Suppressor macrophage (primary cell): ENCODE results near the gene SLX4IP.
"Not testable (repeated sequence)": the region's sequence is repeated elsewhere in the genome, so short reads cannot be mapped to it uniquely, and the experiment has no call there.

Experiments used
- DNase-seq, 4 experiments: peaks; one replicate each; pipeline ENCODE4 v3.0.0-alpha.2; 2020 to 2022
- total RNA-seq, 17 experiments: gene quantifications; one replicate each; lab custom pipeline; 2026; ENCODE audit warnings: mixed read lengths in 6 of 17, inconsistent platforms in 3 of 17; lab: John Stamatoyannopoulos, UW

Gene SLX4IP
- total RNA-seq = 5.5 to 20.4 (median 15.3) reads per million in 17 experiments

DNA sequence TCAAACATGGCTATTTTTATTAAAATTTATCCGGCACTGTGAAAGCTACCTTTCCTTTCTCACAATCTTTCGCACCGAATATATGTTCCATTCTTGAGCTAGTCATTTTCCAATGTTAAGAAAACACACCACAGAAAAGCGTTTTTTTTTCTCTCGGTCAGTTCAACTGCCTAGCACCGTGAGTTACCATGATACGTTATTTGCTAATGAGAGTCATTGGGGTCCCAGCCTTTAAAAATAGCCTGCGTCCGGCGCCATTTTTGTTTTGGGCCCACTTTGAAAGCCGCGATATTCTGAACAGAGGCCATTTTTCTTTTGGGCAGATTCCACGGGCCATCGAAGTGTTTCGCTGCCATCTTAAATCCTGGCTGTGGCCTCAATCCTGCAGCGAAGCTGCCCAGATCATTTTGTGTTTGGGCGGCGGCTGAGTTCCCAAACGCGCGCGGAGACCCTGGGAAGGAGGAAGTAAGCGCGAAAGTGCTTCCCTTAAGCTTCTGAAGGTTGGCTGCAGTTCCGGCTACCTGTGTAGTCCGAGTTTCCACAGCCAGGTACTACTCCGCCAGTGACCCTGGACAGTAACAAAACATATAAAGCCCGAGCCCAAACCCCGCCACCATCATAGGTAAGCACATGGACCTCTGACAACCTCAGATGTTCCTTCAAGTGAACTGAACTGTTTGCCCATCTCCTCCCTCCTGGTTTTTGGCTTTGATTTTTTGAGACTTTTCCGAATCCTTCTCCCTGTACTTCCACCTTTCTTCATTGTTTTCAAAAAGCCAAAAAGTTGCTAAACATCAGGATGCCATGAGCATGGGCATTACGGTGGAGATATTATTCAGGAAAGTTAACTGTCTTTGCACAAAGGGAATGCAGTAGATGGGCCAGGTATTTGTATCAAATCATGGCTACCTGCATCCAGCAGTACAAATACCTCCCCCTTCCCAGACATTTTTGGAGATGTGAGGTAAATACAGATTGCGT, at the start of gene SLX4IP:
TSS of gene SLX4IP (plus strand) at position 474 of the 981 bp plus-strand sequence. CDS start 22,900 bp downstream, outside the sequence.
- DNase-seq = peak; percentile 95 to 97 (median 96)

DNA sequence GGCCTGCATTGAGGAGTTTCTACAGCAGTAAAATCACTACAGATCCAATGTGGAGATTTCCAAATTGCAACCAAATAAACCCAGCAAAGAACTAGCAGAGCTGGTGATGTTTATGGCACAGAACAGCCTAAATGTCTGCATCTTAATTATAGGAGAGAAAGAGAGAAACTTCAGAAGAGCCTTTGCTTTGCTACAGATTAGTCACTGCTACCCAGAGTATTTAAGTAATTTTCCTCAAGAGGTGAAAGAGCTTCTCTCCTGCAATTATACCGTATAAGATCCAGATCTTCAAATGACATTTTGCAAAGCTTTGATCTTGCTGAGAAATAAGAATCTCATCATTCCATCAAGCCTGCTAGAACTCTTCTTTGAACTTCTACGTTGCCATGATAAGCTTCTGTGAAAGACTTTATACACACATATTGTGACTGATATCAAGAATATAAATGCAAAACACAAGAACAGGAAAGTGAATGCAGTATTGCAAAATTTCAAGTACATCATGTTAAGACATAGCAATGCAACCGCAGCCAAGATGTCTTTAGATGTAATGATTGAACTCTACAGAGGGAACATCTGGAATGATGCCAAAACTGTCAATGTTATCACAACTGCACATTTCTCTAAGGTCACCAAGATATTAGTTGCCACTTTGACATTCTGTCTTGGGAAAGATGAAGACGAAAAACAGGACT, 49.1 kb upstream of the SLX4IP start:
- no peak for DNase-seq

DNA sequence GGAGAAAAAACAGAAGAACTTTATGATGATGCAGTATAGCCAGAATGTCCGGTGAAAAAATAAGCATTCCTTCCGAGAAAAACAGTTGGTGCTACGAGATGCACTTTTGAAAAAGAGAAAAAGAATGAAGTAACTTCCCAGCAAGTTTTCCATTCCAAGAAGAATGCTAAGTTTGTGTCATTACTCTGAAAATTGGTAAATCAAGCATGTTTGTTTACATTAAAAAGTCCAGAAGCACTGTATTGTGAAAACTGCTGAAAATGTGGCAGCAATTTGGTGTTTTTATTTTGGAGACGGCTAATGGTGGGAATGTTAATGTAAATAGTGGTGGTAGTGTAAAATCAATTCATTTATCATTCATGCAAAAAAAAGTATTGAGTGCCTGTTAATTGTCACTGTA, 47.4 kb upstream of the SLX4IP start:
- no peak for DNase-seq

DNA sequence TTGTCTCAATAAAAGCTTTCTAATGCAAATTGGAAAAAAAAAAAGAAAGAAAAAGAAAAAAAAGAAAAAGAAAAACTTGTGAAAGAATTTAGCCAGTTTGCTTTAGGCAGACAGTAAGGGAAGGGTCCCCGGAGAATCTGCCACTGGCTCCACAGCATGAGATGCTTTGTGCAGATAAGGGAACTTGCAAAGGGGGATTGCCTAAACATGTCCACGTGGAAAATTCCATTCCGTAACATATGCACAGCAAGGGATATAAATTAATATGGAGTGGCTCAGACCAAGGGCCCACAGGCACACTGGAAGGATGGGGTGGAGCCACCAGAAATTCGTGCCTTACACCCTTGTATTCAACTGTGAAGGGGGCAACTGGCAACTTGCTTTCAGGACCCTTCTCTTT, 46.5 kb upstream of the SLX4IP start:
- DNase-seq = no peak

DNA sequence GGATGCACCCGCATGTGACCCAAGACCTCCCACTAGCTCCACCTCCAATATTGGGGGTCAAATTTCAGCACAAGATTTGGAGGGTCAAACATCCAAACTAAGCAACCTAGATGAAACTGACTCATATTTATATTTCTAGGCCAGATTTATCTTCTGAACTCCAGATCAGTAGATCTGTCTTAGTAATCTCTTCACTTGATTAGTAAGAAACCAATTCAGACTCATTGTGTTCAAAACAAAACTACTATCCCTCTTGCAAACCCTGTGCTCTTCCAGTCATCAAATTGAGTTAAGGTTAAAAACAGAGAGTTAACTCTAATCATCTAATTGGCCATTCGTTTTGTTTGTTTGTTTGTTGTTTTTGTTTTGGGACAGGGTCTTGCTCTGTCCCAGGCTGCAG, 44.4 kb upstream of the SLX4IP start:
- DNase-seq = no peak

DNA sequence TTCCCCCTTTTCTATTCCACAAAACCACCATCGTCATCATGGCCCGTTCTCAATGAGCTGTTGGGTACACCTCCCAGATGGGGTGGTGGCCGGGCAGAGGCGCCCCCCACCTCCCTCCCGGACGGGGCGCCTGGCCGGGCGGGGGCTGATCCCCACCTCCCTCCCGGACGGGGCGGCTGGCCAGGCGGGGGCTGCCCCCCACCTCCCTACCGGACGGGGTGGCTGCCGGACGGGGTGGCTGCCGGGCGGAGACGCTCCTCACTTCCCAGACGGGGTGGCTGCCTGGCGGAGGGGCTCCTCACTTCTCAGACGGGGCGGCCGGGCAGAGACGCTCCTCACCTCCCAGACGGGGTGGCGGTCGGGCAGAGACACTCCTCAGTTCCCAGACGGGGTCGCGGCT, 40.4 kb upstream of the SLX4IP start:
- not testable (repeated sequence) for DNase-seq

DNA sequence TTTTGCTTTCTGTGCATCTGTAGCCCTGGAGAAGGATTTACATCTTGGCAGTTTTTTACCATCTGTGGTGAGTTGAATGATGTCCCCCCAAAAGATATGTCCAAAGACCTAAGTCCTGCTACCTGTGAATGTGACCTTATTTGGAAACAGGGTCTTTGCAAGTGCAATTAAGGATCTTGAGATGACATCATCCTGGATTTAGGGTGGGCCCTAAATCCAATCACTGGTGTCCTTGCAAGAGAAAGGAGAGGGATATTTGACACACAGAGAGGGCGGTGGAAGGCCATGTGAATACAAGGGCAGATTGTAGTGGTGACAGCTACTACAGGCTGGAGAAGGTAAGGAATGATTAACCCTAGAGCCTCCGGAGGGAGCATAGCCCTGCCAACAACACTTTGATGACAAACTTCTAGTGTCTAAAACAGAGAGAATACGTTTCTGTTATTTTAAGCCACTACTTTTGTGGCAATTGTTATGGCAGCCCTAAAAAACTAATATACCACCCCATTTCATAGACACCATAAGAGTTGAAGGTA, 36.2 kb upstream of the SLX4IP start:
- DNase-seq = no peak

DNA sequence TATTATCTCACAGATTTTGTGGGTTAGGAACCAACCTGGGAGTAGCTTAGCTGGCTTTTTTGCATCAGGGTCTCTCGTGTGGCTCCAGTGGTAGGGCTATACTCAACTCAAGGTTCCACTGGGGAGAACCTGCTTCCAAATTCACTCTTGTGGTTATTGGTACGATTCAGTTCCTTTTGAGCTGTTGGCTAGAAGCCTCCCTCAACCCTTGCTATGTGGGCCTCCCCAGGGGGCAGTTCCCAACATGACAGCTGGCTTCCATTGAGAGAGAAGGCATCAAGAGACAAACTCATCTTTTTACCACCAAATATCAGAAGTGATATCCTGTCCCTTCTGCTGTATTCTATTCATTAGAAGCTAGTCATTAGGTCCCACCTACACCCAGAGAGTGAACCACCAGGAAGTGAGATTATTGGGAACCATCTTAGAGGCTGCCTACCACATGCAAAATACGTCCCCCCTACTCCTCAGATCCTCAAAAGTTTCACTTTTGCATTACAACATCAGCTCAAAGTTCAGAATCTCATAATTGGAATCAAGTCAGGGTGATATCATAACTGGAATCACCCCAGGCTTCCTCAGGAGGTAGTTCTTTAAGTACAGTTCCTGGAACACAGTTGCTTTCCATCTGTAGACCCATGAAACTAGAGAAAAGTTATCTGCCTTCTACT, 32.0 kb upstream of the SLX4IP start:
- DNase-seq = no peak

DNA sequence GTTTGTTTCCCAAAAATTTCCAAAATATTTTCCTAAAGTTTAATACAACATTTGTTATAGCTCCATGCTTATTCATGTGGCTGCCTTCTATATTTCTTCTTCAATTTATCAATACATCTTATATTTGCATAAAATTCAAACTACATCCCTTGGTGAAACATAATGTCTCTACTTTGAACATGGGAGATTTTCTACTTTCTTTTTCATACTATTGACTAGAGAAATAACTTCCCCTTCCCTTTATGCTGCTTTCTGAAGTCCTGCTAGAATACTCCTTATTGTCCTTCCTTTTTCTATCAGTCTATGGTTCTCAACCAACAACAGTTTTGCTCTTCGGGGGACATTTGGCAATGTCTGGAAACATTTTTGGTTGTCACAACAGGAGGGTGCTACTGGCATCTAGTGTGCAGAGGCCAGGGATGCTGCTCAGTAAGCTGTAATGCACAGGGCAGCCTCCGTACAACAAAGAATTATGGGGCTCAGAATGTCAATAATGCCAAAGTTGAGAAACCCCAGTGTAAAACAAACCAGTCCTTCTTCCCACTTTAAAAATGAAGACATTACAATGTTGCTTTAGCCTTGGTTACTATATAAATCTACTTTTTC, 31.0 kb upstream of the SLX4IP start:
- DNase-seq = peak in 2 of 4 experiments; percentile 19 to 30

DNA sequence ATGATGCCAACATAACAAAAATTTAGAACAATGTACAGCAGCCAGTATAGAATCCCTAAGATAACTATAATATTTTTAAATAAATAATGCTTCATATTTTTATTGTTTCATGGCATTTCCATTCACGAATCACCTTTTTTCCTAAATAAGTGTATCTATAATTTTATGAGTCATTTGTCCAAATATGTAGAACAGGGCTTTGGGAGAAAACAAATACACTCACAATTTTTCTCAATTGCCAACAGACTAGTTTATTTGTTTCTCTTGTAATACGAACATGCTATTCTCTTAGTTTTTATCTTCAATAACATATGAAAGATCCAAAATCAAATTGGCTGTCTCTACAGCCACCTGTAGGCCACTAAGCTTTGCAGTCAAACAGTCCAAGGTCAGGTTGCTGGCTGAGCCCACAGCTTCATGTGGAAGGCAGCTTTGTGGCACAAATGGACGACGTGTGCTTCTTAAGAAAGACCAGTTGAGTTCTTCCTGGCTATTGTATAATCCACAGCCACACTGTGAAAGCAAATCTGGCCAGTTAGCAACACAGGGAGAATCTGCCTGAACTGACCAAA, 30.1 kb upstream of the SLX4IP start:
- DNase-seq = no peak

DNA sequence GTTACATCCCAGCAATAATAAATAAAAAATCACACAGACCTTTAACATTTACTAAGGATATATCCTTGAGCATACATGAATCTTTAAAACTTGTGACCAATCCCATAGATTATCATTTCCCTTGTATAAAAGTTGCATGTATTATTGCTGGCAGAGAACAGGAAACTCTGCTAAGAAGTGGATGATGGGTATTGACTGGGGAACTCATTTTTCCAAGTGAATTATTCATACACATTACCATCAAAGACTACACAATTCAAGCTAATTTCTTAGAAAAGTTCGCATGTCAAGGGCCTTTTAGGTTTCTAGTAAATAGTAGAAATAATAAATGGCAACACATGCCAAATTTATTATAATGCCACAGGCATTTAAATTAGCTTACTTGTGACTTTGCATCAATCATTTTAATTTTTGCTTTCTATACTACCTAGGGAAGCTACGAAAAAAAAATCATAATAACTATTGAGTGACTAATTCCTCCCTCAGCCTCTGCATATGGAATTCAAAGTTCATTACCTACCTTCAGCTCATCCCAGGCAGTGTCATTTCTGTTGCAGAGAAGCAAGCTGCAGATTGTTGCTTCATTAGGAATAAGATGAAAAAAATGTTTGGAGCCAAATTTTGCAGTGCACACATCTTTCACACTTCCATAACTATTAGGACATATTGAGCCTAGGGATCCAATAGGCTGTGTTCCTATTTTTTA, 26.8 kb upstream of the SLX4IP start:
- no peak for DNase-seq

DNA sequence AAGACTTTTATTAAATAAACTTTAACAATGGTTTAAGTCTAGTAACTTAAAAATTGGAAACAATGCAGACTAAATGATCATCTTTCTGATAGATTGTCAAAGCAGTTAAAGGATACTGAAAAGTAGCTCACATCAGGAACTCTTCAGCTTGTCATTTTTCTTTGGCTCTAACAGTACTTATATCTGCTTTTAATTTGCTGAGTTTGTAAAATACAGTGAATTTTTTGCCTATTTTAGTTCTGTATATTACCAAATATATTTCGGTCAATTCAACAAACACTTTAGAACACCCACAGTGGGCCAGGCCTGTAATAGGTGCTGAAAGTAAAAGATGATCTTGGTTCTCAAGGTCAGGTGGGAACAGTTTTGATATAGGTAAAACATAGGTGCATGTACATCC, 23.4 kb upstream of the SLX4IP start:
- no peak for DNase-seq

DNA sequence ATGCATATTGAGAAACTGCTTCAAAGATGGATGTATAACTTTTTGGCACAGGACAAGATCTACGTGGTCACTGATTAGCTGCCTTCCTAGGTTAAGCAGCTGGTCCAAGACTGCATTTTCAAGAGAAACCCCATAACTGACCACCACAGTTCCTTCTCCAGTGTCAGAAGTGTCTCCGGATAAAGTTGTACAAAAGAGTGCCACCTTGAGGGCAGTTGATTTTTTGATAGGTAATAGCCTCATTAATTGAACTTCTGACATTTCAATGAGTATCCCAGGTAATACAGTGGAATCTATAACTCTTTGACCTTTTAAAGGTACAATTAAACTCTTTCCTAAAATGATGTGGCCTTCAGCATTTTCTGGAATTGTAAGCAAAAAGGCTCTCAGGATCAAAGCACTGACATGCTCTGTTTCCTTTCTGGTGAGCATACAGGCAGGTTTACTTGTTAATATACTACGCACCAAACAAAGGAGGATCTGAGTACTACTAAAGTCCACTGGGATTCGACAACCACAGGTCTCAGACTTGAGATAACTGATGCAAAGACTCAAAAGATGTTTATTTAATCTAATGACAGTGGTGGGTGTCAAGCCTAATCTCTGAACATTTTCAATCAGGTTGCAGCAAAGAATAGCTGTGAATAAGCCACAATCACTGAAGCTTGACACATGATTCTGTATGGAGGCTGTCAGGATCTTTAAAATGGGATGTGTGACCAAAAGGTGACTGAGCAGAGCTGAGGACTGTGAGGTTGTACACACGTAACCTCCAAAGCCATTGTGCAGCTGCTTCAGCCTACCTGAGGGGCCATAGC, 22.3 kb upstream of the SLX4IP start:
- no peak for DNase-seq

DNA sequence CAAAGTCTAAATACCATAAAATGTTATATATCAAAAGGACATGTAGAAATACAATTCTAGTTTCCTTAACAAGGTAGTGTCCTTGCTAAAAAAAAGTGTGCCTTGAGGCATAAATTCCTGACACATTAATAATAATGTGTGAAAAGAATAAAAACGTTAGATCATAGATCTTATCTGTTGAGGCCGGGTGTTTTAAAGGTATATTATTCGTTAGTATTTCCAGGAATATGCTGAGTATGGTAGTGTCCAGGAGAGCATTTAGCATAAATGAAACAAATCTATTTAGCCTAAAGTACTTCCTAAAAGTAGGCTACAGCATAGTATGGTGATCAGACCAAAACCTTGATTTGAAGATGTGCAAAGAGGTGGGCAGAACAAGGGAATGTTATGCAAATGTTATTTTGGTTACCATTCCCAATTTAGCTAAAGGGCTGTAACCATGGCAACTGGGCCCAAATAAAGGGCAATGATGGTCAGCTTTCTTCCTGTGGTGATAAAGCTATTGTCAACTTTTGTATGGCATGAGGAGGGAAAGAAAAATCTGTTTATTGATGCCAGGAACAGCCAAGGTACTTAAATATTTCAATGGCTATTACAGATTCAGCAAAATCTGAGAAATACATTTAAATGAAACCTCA, 20.0 kb upstream of the SLX4IP start:
- DNase-seq = no peak

DNA sequence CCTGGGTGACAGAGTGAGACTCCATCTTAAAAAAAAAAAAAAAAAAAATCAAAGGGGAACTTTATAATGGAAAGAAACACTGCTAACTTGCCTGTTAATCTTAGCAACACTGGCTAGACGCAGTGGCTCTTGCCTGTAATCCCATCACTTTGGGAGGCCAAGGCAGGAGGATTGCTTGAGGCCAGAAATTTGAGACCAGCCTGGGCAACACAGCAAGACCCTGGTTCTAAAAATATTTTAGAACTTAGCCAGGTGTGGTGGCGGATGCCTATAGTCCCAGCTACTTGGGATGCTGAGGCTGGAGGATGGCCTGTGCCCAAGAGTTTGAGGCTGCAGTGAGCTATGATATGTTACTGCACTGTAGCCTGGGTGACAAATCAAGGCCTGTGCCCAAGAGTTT, 17.9 kb upstream of the SLX4IP start:
- DNase-seq = not testable (repeated sequence)

DNA sequence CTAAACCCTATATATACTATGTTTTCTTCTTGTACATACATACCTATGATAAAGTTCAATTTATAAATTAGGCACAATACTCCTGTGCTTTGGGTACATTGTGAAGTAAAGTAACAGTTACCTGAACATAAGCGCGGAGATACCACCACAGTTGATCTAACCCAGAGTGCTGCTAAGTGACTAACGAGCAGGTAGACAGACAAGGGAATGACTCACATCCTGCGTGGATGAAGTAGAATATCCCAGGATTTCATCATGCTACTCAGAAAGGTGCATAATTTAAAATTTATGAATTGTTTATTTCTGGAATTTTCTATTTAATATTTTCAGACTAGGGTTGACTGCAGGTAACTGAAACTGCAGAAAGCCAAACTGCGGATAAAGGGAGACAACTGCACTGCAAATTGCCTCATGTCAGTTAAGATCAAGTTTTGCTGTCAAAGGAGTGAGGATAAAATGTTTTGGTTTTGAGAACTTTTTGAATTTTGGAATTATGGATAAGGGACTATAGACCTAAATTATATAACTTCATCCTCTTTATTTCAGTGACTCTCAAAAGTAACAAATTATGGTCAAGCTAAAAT, 15.5 kb upstream of the SLX4IP start:
- DNase-seq = no peak

DNA sequence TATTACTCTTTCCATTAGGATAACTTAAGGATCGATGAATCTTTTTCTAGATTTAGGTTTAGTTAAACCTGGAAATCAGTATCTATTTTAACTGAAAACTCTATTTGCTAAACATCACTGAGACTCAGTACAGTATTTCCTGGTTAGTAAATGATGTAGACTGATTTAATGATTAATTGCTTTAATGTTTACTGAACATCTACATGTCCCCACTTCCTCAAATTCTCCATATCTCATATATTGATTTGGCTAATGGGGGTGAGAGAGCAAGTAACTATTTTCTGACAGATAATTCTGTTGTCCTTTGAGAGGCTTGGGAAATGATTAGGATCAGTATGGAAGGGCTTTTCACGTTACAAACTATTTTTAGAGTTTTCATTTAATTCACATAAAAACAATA, 11.4 kb upstream of the SLX4IP start:
- DNase-seq = no peak

DNA sequence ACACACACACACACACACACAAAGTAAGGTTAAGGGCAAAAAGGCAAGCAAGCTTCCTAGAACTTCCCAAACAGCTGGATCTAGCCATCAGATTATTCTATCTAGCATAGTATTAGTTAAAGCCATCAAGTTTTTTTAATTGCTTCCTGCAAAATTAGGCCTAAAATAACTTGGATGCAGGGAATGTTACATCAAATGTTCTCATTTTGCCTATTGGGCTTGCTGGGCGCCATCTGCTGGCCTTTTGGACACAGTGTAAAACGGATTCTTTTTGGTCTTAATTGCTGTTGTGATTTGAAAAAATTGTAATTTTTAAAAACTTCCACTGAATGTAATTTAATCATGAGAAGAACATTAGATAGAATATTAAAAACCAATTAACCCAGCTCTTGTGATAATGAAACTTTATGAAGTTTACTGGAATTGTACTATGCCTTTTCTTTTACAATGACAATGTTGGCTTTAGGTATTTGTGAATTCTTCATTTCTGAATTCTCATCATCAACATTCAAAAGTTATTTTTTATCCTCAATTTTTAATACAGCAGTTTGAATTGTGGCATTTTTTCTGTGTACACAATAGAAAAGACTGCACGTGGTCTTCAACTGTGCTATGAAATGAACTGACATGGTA, 7.9 kb upstream of the SLX4IP start:
- peak; percentile 50 to 78 (median 66) for DNase-seq

DNA sequence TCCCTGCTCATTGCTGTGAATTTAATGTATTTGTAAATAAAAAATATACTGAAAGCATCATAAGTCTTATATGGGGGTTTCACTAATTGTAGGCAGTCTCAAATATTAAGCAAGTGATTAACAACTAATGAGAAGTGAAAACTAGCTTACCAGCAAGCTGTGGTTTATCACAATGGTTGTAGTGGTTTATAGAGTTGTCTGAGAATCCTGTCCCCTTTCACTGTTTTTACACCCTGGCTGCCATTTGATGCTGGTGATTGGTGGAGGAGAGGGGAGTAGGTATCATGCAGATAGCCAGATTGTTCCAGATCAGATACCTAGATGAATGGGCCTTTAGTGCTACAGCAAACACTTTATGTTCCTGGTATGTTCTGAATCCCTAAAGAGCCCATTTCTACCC, 7.1 kb upstream of the SLX4IP start:
- no peak for DNase-seq
